ENCODE data around the gene SERPINA3. TPM values are rescaled to one million over a fixed set of nuclear protein-coding genes. Genes with fewer than 3 reads are reported as not detected.

The SERPINA3 gene
- total and polyA plus RNA-seq, 9 donors = 49.6 to 291 (median 224) TPM

DNA sequence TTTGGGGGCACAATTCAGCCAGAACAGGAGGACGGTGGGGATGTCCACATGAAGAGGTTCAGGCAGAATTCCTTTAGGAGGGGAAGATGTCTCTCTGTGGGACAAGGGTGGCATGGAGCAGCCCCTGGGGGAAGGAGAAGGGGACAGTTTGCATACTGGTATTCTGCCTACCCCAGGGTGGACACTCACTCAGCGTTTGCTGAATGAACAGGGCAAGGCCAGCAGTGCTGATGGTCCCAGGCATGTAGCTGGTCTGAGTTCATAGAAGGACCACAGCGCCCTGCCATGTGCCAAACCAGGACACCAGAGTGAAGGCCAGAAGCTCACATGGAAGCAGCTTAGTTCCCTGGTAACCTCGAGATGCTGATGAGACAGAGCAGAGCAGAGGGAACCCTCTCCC lies 25.6 kb upstream of the SERPINA3 start:
- intact Hi-C loops (cut with DNase I) = no loop called here
- peaks cover 18% of the 10 kb centered on the region for H3K4me1 ChIP-seq (ENCODE audit: insufficient read depth)

DNA sequence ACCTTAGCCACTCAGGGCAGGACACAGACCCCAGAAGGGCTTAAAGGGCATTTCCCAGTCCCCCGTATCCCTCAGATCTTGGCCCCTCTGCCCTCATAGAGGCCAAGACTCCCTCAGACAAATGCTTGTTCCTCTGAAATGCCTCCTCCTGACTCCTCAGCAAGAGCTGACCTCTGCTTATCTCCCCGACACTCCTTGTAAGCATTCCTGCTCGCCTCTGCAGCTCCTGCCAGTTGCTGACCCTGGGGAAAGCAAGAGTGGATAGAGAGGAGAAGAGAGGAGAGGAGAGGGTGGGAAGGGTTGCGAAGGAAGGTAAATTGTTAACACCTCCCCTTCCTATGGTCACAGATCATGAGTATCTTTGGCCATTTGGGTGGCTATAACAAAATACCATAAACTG lies 23.9 kb upstream of the SERPINA3 start:
- Histone ChIP-seq H3K4me3 (no peak overlapping the region), H3K4me1 (ENCODE audit: insufficient read depth) (peaks cover 13% of the 10 kb centered on the region), H3K27ac (no peak overlapping the region), H3K27me3 (no peaks in the 10 kb centered on the region), H3K36me3 (no peaks in the 10 kb centered on the region), H3K9me3 (no peaks in the 10 kb centered on the region)
- 39 to 55% (median 46%) methylated on average over 4 of the region's 4 CpGs for WGBS, 3 donors
- intact Hi-C loops (cut with DNase I) = no loop called here
- TF ChIP-seq, protein P1, sequence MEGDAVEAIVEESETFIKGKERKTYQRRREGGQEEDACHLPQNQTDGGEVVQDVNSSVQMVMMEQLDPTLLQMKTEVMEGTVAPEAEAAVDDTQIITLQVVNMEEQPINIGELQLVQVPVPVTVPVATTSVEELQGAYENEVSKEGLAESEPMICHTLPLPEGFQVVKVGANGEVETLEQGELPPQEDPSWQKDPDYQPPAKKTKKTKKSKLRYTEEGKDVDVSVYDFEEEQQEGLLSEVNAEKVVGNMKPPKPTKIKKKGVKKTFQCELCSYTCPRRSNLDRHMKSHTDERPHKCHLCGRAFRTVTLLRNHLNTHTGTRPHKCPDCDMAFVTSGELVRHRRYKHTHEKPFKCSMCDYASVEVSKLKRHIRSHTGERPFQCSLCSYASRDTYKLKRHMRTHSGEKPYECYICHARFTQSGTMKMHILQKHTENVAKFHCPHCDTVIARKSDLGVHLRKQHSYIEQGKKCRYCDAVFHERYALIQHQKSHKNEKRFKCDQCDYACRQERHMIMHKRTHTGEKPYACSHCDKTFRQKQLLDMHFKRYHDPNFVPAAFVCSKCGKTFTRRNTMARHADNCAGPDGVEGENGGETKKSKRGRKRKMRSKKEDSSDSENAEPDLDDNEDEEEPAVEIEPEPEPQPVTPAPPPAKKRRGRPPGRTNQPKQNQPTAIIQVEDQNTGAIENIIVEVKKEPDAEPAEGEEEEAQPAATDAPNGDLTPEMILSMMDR (IDR thresholded peaks at IDR 0.05) = no peak
- no peak for TF ChIP-seq EP300 (IDR thresholded peaks at IDR 0.05)
- no peak for TF ChIP-seq POLR2A (IDR thresholded peaks at IDR 0.05)
- DNase-seq = no peak

More for the DNA sequence above, 25.6 kb upstream of the SERPINA3 start:
- H3K27ac ChIP-seq = no peak overlapping the region
- no peak overlapping the region for H3K4me3 ChIP-seq
- TF ChIP-seq POLR2A (IDR thresholded peaks at IDR 0.05) = no peak
- TF ChIP-seq EP300 (IDR thresholded peaks at IDR 0.05) = no peak
- TF ChIP-seq, protein P1 (IDR thresholded peaks at IDR 0.05) = no peak
- no peaks in the 10 kb centered on the region for H3K36me3 ChIP-seq
- no peaks in the 10 kb centered on the region for H3K9me3 ChIP-seq
- DNase-seq = no peak
- WGBS, 3 donors = 85 to 92% (median 88%) methylated on average over 4 of the region's 4 CpGs
- H3K27me3 ChIP-seq = no peaks in the 10 kb centered on the region

- H3K27me3 ChIP-seq = no peaks in the 10 kb centered on the region
- DNase-seq = no peak
- intact Hi-C loops (cut with DNase I) = no loop called here
- H3K4me3 ChIP-seq = no peak overlapping the region
- H3K36me3 ChIP-seq = no peaks in the 10 kb centered on the region
- no peak overlapping the region for H3K27ac ChIP-seq
- H3K9me3 ChIP-seq = no peaks in the 10 kb centered on the region
- peaks cover 21% of the 10 kb centered on the region for H3K4me1 ChIP-seq (ENCODE audit: insufficient read depth)
- TF ChIP-seq EP300 (IDR thresholded peaks at IDR 0.05) (no peak), POLR2A (IDR thresholded peaks at IDR 0.05) (no peak)
- TF ChIP-seq, protein P1 (IDR thresholded peaks at IDR 0.05) = no peak
Observed at GRCh38 chr14:94591073-94591472, 21.1 kb upstream of the SERPINA3 start.

DNA sequence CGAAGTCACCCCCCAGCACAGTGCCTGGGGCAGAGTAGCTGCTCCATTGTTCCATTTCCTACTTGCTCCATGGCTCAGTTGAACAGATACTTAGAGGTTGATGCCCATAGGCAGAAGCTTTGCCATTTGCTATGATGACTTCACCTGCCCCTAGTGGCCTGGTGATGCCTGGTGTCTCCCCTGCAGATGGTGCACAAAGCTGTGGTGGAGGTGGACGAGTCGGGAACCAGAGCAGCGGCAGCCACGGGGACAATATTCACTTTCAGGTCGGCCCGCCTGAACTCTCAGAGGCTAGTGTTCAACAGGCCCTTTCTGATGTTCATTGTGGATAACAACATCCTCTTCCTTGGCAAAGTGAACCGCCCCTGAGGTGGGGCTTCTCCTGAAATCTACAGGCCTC lies 20.3 kb upstream of the SERPINA3 start:
- 95 to 98% (median 96%) methylated on average over 8 of the region's 8 CpGs for WGBS, 3 donors
- Histone ChIP-seq H3K9me3 (no peaks in the 10 kb centered on the region), H3K27me3 (no peaks in the 10 kb centered on the region), H3K4me3 (no peak overlapping the region), H3K27ac (no peak overlapping the region), H3K4me1 (ENCODE audit: insufficient read depth) (peaks cover 21% of the 10 kb centered on the region), H3K36me3 (no peaks in the 10 kb centered on the region)
- DNase-seq = no peak
- intact Hi-C loops (cut with DNase I) = no loop called here
- TF ChIP-seq EP300 (IDR thresholded peaks at IDR 0.05) (no peak), POLR2A (IDR thresholded peaks at IDR 0.05) (no peak)
- TF ChIP-seq, protein P1 (IDR thresholded peaks at IDR 0.05) = no peak

DNA sequence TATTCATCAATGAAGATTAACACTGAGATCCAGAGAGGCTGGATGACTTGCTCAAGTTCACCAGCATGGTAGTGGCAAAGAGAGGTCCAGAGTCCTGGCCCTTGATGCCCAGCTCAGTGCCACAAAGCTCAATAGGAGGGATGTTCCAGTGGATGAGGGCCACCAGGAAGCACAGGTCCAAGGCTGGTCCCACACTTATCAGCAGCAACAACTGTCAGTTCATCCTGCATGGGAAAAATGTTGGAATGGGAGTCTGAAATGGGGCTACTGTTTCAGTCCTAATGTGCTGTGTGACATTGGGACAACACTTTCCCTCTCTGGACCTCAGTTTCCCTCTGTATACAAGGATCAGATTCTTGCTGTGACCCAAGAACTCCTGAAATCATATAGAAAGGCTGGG lies 19.7 kb upstream of the SERPINA3 start:
- peaks cover 21% of the 10 kb centered on the region for H3K4me1 ChIP-seq (ENCODE audit: insufficient read depth)
- no peak overlapping the region for H3K4me3 ChIP-seq
- no peak for DNase-seq
- TF ChIP-seq, protein P1 (IDR thresholded peaks at IDR 0.05) = no peak
- TF ChIP-seq EP300 (IDR thresholded peaks at IDR 0.05) = no peak
- no peaks in the 10 kb centered on the region for H3K27me3 ChIP-seq
- no peaks in the 10 kb centered on the region for H3K9me3 ChIP-seq
- intact Hi-C loops (cut with DNase I) = no loop called here
- no peaks in the 10 kb centered on the region for H3K36me3 ChIP-seq
- no peak overlapping the region for H3K27ac ChIP-seq

All from ovary (tissue), 9 donors.